ENCODE measurements around the gene GPR25. TPM values are rescaled to one million over a fixed set of nuclear protein-coding genes. Genes with fewer than 3 reads are reported as not detected.

GPR25 gene
- total RNA-seq, 1 donor from 2014 or later: not detected

DNA sequence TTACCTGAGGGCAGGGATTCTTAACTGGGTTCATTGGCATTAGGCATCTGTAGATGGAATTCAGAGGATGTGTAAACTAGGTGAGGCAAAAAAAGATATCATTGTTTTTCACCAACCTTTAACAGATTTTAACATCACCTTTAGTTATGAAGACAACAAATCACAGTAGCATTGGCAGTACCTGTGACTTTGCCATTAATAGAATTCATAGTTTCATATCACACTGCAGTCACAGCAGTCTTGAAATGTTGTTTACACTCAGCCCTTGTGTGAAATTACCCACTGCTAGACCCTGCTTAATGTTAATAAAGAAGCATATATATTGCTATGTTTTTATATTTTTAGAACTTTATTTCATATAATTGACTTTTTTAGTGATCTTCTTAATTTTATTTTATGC is 20.2 kb downstream of the GPR25 start:
- intact Hi-C loops (cut with micrococcal nuclease): no loop called here

DNA sequence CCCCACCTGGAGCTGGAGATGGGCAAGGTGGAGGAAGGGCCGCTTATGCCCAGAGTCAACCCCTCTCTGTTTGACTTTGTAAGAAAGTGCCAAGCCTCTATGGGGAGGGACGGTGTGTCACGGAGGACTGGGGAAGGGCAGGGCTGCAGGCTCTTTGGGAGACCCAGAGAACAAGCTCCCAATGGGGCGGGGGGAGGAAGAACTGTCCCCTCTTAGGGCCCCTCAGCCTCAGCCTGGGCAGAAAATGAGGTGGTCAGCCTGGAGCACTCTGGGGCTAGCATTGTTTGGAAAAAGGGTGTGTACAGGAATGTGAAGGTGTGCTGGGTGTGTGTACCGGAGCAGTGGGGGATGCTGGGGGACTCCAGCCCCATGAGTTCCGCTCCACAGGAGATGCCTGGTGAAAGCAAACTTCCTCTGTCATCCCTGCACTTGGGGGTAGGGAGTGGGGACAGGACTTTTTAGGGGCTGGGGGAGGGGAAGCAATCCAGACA is 20.7 kb downstream of the GPR25 start:
- intact Hi-C loops (cut with micrococcal nuclease): no loop called here

GRCh38 chr1:200894712-200895442 is 22.1 kb downstream of the GPR25 start, which contains the start of gene INAVA:
INAVA (plus strand) TSS chr1:200894900; CDS start chr1:200898401, 3,501 bp downstream.
- intact Hi-C loops (cut with micrococcal nuclease): no loop called here

DNA sequence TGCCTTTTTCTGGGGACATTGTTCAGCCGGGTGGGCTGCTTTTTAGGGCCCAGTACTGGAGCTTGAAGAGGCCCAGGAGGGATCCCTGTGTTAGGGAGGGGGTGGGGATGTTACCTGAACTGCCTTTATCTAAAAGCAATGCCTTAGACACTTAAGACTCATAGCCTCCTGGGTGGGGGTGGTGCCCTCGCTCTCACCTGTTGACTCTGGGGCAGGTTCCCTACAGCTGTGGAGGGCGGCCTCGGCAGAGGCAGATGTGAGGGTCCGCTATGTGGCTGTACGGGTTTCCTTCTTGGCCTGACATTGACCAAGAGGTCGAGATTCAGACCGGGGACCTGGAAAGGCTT is 22.6 kb downstream of the GPR25 start:
- intact Hi-C loops (cut with micrococcal nuclease): no loop called here

- intact Hi-C loops (cut with micrococcal nuclease): no loop called here
Measured at GRCh38 chr1:200895801-200896530, 23.2 kb downstream of the GPR25 start.

GRCh38 chr1:200896531-200897196 is 23.9 kb downstream of the GPR25 start:
- intact Hi-C loops (cut with micrococcal nuclease): no loop called here

GRCh38 chr1:200897259-200897658 is 24.5 kb downstream of the GPR25 start:
- intact Hi-C loops (cut with micrococcal nuclease): no loop called here

- intact Hi-C loops (cut with micrococcal nuclease): no loop called here
Measured at GRCh38 chr1:200899015-200899386, 26.2 kb downstream of the GPR25 start.

- intact Hi-C loops (cut with micrococcal nuclease): no loop called here
Measured at GRCh38 chr1:200899451-200899915, 26.7 kb downstream of the GPR25 start.

- intact Hi-C loops (cut with micrococcal nuclease): no loop called here
Measured at GRCh38 chr1:200899954-200900867, 27.4 kb downstream of the GPR25 start.

DNA sequence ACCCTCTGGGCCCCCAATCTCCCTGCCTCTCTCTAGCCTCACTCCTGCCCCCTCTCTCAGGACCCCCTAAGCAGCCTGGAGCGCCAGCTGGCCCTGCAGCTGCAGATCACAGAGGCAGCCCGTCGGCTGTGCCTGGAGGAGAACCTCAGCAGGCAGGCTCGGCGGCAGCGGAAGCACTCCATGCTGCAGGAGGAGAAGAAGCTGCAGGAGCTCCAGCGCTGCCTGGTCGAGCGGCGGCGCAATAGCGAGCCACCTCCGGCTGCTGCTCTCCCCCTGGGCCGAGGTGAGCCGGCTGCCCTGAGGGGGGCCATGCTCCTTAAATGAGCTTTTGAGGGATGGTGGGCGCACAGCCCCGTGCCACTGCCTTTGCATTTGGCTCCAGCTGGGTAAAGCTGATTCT is 28.1 kb downstream of the GPR25 start:
- intact Hi-C loops (cut with micrococcal nuclease): no loop called here

DNA sequence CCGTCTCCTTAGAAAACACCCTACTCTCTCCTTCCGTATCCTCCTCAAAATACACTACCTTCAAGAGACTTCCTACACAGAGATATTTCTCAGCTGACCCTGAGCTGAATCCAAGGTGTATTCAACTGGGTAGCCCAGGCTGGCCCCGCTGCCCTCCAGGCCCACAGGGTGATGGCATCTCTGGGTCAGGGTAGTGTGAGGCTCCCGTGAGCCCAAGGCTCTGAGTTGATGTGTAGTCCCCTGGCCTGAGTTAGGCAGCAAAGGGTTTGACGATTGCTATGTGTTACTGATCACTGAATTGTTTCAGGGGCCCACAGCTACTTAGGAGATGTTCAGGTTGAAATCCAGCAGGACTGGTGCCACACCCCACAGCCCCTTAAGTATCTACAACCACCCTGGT is 28.6 kb downstream of the GPR25 start:
- intact Hi-C loops (cut with micrococcal nuclease): no loop called here

DNA sequence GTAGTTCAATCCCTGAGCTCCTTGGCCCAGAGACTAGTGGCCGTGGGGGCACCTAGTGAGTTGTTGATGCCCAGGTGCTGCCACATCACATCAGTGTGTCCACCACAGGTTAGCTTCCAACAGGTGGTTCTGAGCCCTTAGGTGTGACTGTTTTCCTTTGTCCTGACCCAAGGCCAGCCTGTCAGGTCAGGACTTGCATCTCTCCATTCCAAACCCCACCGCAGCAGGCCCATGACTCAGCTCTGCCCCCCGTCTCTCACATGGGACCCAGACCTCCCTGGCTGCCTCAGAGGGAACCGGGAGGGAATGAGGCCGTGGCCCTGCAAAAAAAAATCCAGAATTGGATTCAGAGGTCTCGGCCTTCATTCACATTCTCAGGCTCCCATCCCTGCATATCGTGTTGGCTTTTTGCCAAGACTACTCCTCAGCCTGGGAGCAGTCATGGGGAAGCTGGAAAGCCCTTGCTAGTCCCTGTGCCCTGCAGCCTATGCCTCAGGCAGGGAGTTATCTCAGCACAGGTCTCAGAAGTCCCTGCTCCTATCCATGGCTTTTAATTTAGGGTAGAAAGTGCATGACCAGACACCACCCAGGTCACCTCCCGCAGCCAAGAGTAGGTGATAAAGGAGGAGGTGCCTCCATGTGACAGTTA is 29.1 kb downstream of the GPR25 start:
- intact Hi-C loops (cut with micrococcal nuclease): no loop called here

GRCh38 chr1:200903793-200904192 is 31.0 kb downstream of the GPR25 start:
- intact Hi-C loops (cut with micrococcal nuclease): no loop called here

DNA sequence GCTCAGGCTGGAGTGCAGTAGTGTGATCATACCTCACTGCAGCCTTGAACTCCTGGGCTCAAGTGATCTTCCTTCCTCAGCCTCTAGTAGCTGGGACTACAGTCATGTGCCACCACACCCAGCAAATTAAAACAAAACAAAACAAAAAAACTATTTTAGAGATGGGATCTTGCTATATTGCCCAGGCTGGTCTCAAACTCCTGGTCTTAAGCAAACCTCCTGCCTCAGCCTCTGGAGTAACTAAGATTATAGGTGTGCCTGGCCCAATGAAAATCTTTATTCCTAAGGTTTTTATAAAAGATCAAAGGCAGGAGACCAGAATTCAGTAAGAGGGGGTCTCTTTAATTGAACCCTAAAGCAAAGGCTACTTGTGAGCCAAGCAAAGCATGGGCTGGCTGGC is 32.0 kb downstream of the GPR25 start:
- intact Hi-C loops (cut with micrococcal nuclease): loop anchor here (1.0 to 5.0 kb wide), 3 partner anchors 16 to 282 kb away; partner anchors contain the start of genes KIF14 and KIF21B

- intact Hi-C loops (cut with micrococcal nuclease): loop anchor here (1.0 to 5.0 kb wide), 3 partner anchors 17 to 283 kb away; partner anchors contain the start of genes KIF14 and KIF21B
Measured at GRCh38 chr1:200905411-200906052, 32.8 kb downstream of the GPR25 start.

GRCh38 chr1:200906491-200906890 is 33.7 kb downstream of the GPR25 start:
- intact Hi-C loops (cut with micrococcal nuclease): loop anchor here (5.0 kb wide), 2 partner anchors 116 to 284 kb away; partner anchors contain the start of genes KIF14 and KIF21B

- intact Hi-C loops (cut with micrococcal nuclease): loop anchor here (5.0 kb wide), 2 partner anchors 115 to 285 kb away; partner anchors contain the start of genes KIF14 and KIF21B
Measured at GRCh38 chr1:200907611-200908097, 34.9 kb downstream of the GPR25 start.

DNA sequence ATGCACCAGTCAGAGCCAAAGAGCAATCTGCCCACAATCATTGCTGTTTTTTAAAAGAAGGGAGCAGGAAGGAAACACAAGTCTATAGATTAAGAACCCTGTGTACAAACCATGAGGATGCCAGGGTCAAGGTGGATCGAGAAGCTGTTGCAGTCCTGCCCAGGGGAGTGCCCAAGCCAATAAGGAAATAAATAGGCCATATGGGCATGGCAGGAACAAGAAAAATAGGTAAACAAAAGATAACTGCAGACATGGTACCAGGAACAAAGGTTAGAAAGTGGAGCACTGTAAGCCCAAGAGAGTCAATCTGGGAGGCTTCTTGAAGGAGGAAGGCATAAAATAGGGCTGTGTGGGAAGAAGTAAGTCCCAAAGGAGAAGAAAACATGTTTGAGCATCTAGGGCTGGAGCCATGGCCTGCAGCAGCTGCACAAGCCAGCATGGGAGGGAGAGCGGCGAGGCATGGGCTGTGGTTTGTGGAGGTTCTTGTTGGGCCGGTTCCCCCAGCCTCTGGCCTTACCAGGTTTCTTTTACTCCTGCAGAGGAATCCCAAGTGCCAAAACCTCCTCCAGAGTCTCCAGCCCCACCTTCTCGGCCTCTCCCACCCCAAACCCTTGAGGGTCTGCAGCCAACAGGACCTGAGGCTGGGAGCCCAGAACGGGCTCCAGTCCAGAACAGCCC is 35.5 kb downstream of the GPR25 start:
- intact Hi-C loops (cut with micrococcal nuclease): loop anchor here (5.0 kb wide), 2 partner anchors 114 to 286 kb away; partner anchors contain the start of genes KIF14 and KIF21B

All from T-helper 1 cell treated with Interleukin-12 subunit alpha and Interleukin-12 subunit beta and Interleukin-4 antibody, amounts not matched to agents 30 ng/mL and 1 ng/mL, for 36 hours (primary cell).